Measurements from ENCODE around the gene MRPL49.

The MRPL49 gene

DNA sequence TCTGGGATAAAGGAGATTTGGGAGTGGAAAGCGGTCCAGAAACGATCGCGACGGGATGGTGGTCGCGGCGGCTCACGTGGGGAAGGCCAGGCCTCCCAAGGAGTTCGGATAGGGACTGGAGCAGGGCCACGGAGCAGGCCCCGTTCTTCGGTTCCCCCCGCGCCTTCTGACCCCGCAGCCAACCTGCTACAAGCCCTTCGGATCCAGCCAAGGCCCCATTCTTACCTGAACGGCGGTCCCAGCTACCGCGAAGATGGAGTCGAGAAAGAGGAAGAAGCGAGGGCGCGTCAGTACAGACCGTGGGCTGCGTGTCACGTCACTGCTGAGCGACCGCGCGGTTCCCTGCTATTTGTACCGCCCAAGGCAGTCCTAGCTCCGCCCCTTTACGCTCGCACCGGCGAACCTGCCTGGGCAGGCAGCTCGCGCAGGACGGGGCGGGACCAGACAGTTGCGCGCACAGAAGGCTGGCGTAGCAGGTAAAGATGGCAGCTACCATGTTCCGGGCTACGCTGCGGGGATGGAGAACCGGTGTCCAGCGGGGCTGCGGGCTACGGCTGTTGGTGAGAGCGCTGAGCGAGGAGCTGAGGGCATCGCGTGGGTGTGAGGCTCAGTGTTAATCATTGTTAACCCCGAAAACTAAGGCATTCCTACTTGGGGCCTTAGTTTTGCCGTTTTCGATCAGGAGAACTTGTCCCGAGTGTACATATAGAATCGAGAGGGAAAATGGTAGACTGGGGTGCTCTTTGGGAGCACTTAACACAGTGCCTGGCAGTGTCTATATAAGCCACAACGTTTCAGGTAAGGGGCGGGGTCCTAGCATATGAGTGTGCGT is at the start of gene MRPL49, which contains the start of gene FAU:
MRPL49 (plus strand) TSS at position 457 of the 832 bp plus-strand sequence; CDS start at position 483, 26 bp downstream.
FAU (minus strand) TSS at position 270 of the 832 bp plus-strand sequence. CDS start 321 bp downstream, outside the sequence.
- H3K4me3 ChIP-seq (ENCODE audit: low read depth, low read length), result peak within 1 kb of the TSS; percentile 79
- TF ChIP-seq, protein P1, sequence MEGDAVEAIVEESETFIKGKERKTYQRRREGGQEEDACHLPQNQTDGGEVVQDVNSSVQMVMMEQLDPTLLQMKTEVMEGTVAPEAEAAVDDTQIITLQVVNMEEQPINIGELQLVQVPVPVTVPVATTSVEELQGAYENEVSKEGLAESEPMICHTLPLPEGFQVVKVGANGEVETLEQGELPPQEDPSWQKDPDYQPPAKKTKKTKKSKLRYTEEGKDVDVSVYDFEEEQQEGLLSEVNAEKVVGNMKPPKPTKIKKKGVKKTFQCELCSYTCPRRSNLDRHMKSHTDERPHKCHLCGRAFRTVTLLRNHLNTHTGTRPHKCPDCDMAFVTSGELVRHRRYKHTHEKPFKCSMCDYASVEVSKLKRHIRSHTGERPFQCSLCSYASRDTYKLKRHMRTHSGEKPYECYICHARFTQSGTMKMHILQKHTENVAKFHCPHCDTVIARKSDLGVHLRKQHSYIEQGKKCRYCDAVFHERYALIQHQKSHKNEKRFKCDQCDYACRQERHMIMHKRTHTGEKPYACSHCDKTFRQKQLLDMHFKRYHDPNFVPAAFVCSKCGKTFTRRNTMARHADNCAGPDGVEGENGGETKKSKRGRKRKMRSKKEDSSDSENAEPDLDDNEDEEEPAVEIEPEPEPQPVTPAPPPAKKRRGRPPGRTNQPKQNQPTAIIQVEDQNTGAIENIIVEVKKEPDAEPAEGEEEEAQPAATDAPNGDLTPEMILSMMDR (IDR thresholded peaks at IDR 0.05; ENCODE audit: low read depth, low read length), result no peak

DNA sequence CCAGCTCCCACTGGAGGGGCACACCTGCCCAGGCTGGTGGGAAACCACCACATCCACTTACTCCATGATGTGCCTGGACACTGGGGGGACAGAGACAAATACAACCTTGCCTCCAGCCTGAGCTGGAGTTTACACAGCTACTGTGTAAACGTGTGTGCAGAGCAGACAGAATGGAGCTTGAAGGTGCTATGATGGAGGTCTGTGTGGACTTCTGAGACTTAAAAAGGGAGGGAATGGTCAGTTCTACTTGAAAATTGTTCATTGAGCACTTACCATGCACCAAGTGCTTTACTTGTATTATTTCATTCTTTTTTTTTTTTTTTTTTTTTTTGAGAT is 49.5 kb upstream of the MRPL49 start:
- H3K4me3 ChIP-seq (ENCODE audit: low read depth, low read length), result no peak overlapping the region
- TF ChIP-seq, protein P1 (IDR thresholded peaks at IDR 0.05; ENCODE audit: low read depth, low read length), result no peak

DNA sequence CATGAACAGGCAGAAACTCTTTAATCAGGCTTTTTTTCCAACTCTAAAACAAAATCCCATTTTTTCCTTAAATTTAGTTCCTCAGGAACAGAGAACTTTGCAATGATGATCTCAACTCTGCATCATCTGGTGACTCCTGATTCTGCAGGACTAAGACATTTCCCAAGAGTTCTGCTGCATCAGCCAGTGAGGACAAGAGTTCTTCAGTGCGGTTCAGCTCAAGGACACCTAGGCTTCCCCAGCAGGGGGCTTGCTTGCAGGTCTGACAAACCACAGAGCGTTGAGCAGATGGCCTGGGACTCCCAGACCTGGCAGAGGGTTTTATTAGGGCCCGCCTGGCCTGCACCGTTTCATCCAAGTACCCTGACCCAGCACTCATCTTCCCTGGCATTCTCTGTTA is 44.7 kb upstream of the MRPL49 start:
- TF ChIP-seq, protein P1 (IDR thresholded peaks at IDR 0.05; ENCODE audit: low read depth, low read length), result no peak
- H3K4me3 ChIP-seq (ENCODE audit: low read depth, low read length), result no peak overlapping the region

DNA sequence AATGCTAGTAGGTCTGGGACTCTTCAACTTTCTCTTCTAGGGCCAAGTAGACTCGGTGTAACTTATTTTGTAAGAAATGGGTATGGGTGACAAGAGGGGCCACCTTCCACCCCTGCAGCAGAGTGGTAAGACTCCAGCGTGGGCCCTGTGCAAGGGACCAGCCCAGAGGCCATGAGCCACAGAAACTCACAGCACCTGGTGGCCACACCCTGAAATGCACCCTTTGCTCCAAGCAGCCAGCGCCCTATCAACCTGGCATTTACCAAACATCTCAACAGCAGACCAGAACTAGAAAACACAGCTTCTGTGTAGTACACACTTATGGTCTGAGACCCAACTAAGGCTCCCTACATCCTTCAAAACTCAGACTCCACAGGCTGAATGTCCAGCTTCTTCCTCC is 44.0 kb upstream of the MRPL49 start:
- no peak overlapping the region for H3K4me3 ChIP-seq (ENCODE audit: low read depth, low read length)
- TF ChIP-seq, protein P1 (IDR thresholded peaks at IDR 0.05; ENCODE audit: low read depth, low read length), result peak; percentile 48

DNA sequence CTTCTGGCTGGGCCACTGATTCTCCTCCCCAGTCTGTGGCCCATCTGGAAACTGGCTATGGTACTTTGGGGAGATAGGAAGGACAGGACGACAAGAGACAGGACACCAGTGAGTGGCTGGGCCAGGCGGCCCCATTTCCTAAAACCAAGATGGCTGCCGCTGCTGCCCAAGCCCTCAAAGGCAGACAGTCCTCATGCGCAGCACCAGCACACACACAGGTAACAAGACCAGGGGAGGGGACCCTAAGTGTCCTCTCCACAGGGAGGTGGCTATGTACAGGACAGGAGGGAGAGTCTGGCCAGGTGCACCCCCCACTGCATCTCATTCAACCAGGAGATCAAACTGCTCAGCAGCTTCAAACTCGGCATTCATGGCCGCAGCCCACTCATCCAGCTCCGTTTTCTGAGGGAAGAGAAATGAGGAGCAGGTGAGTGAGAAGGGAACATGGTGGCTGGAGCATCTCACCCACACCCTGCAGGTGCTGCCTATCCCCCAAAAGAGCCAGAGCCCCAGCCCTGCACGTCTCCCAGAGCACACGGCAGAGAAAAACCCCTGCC is 43.3 kb upstream of the MRPL49 start:
- H3K4me3 ChIP-seq (ENCODE audit: low read depth, low read length), result no peak overlapping the region
- TF ChIP-seq, protein P1 (IDR thresholded peaks at IDR 0.05; ENCODE audit: low read depth, low read length), result no peak

DNA sequence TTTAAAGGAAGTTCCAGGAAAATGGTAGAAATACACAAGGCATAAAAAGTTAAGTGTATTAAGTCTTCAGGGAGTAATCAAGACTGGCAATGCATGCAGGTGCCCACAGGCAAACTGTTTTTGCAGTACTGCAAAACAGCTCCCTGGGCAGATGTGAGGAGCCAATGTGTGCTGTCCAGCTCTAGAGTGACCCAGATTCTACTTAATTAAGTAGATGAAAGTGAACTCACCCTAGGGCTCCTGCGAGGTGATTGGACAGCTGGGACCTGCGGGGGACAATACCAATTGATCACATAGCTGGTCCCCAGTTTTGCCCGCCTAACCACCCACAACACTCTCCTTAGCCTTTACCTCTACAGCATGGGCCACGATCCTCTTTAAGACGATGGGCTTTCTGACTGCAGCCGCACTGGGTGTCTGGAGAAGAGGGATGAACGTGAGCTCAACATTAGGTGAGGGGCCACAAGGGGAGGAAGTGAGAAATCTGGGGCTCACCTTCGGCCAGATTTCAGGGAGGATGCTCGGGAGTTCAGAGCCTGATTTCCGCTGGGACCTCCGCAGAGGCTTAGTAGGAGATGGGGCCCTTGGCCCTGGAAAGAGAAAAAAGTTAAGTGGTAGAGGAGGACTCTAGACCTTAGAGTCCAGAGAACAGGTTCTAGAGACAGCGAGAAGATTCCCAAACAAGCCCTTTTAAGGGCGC is 38.8 kb upstream of the MRPL49 start:
- TF ChIP-seq, protein P1 (IDR thresholded peaks at IDR 0.05; ENCODE audit: low read depth, low read length), result no peak
- peak overlapping the region; percentile 94 for H3K4me3 ChIP-seq (ENCODE audit: low read depth, low read length)

All from WI38 (cell line).